NCI-H345 (cell line): ENCODE data around the gene OR10A4.
"Not testable (repeated sequence)": the region's sequence is repeated elsewhere in the genome, so short reads cannot be mapped to it uniquely, and the experiment has no call there.

Source experiments
- DNase-seq: peaks from one replicate; lab custom pipeline; 2025; lab: John Stamatoyannopoulos, UW

OR10A4 gene, protein sequence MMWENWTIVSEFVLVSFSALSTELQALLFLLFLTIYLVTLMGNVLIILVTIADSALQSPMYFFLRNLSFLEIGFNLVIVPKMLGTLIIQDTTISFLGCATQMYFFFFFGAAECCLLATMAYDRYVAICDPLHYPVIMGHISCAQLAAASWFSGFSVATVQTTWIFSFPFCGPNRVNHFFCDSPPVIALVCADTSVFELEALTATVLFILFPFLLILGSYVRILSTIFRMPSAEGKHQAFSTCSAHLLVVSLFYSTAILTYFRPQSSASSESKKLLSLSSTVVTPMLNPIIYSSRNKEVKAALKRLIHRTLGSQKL

DNA sequence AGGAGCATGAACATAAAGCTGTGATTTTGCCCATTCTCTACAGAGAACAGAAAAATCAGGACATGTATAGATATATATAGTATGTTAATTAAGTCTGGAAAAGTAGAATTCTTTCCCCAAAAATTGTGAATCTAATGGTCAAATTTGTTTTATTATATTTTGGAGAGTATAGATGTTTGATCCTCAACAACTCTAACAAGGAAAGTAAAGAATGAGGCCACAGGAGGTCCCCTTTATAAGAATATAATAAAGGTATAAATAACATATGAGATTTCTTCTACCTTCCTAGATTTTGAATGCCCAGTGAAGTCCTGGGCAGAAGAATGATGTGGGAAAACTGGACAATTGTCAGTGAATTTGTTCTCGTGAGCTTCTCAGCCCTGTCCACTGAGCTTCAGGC, at the start of gene OR10A4:
OR10A4 (plus strand) TSS at position 301 of the 400 bp plus-strand sequence; CDS start at position 324, 23 bp downstream.
- no peak for DNase-seq

DNA sequence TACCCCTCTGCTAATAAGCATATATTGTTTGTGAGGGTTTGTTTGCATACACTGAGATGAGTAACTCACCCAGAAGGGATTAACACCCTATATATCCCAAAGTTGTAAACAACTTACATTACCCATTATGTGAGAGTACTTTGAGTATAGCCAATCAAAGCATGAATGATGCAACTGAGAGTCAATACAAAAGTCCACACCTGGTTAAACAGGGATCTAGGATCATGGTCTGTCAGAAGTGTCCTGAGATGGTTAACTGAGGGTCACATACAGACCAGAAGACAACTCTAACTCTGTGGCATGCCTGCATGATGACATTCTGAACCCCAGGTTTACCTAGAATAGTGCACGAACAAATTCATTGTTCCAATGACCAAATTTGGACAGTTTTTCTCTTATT, 48.3 kb upstream of the OR10A4 start:
- peak; percentile 7 for DNase-seq

DNA sequence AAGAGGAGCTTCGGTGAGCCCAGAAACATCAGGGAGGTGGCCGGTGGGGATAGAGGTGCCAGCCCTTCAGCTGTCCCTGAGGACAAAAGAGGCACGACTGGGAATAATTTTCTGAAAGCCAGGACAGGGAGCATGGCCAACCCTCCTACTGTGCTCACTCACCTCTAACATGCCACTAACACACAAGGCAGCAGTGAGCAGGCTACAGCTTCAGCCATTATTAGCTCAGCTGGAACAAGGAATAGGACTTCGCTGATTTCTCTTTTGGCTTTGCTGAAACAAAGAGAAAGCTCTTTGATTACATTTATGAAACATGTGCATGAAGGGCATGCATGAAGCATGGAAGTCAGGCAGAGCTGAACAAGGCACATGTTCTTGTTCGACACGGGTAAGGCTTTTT, 43.1 kb upstream of the OR10A4 start:
- DNase-seq = no peak

DNA sequence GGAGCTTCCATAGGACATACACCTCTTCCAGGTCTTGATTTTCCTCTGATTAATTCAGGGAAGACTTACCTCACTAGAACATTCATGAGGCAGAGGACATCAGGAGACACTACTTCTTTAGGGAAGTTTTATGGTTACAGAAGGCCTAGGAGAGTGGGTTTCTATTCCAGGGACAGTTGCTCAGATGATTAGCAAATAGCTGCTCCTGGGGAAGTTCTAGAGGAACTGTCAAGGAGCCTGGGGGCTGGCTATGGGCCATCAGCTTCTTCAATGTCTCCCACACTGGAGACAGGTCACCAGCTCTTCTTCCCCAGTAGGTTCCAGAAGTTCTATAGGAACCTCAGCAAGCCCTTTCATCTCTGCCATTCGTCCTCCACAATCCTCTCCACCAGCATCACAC, 42.4 kb upstream of the OR10A4 start:
- DNase-seq = no peak

DNA sequence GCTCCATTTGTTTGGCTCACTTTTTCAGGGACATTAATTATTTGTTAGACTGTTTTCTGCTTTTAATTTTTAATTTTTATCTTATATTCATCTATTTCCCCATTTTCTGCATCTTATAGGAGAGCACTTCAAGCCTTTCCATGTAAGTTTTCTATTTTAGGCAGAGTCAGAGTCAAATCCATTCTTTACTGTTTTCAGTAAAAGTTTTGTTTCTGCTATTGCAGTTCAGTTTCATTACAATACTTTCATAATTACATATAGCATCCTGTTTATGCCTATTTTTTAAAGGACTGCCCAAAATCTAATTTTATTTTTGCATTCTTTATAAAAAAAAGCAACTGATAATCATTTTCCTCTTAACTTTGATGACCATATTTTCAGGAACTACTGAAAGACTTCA, 34.7 kb upstream of the OR10A4 start:
- no peak for DNase-seq

DNA sequence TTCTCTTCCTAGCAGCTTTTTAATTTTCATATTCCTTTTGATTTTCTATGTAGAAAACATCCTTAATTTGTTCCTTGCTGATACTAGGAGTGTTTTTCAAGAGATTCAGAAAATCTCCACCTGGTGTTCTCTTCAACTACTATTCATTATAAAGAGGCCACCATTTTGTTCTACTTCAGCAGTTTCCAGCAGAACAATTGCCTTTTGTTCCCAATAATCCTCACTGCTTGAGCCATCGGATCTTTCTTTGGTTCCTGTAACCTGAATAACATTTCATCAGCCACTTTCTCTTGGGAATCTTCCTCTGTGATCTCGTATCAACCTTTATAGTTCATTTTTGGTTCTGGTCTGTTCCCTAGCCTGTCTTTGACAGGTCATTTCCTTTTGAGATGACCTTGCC, 32.8 kb upstream of the OR10A4 start:
- no peak for DNase-seq

DNA sequence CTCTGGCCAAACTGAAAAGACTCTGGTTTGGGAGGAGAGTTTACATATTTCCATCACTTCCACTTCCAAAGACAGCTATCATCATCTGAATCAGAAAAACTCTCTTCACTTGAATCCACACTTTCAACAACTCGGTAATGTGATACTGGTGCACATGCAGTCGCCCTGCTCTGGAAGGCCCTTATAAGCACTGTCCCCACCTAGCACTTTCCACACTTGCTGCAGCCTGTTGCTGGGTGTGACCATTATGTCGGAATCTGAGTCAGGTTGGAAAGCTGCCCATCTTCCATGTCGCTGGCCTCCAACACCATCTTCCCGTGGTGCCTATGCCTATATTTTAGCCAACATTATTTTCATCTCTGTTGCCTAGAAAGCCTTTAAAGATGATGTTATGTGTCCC, 32.1 kb upstream of the OR10A4 start:
- no peak for DNase-seq

DNA sequence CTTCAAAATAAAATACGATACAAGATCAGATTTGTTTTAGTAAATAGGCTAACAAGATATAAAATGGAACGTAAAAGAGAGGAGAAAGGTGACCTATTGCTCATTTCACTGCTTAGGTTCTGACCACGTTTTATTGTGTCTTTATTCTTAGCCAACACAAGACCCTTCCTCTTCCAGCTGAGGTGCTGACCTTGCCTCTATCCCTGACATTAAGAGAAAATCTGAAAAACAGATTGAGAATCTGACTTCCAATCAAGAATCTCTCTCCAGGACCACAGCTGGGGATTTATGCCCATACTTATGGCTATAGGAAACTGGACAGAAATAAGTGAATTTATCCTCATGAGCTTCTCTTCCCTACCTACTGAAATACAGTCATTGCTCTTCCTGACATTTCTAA, 31.0 kb upstream of the OR10A4 start, which contains the start of gene OR10A5:
OR10A5 (plus strand) TSS at position 301 of the 400 bp plus-strand sequence; CDS start at position 301, 0 bp downstream.
- no peak for DNase-seq

DNA sequence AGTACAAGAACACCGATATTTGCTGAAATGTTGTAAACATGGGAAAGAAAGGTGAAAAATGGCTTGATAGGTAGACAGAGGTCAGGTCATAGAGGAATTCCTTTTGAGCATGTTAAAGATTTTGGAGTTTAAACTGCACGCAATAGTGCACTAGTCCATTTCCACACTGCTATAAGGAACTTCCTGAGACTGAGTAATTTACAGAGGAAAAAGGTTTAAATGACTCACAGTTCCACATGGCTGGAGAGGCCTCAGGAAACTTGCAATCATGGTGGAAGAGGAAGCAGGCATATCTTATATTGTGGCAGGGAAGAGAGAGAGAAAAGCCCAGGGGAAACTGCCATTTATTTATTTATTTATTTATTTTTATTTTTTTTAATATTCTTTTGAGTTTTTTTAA, 25.9 kb upstream of the OR10A4 start:
- no peak for DNase-seq

DNA sequence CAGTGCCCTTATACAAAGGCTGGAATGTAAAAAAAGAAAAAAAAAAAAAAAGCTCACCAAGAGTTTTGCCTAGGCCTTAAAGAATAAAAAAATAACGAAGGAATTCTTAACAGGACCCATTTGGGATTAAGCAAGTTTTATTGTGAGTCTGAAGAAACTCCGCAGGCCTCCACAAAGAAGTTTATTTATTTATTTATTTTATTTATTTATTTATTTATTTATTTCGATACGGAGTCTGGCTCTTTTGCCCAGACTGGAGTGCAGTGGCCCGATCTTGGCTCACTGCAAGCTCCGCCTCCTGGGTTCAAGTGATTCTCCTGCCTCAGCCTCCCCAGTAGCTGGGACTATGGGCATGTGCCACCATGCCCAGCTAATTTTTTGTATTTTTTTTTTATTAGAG, 21.6 kb upstream of the OR10A4 start:
- DNase-seq = not testable (repeated sequence)

DNA sequence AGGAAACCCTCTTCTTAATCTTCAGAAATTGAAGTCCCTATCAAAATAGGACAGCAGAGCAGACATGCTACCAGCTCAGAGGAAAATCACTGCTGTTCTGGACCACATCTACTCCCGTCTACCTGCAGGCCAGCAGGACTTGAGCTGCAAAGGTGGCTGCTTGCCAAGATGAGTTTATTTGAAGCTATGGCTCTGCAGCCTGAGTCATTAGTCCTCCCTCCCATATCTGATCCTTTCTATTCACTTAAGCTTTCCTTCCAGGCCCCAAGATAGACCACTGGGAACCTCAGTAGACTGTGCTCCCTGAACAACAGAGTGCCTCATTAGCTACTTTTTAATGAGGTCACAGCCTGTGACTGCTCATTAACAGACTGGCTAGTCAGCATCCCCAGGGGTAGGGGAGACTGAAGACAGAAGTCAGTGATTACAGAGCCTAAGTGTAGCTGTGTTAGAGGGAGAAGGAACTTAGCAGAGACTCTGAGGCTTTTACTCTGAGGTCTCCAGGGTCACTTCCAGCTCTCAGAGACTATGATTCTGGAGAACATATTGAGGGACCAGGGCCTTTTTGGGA, 20.4 kb upstream of the OR10A4 start:
- no peak for DNase-seq

DNA sequence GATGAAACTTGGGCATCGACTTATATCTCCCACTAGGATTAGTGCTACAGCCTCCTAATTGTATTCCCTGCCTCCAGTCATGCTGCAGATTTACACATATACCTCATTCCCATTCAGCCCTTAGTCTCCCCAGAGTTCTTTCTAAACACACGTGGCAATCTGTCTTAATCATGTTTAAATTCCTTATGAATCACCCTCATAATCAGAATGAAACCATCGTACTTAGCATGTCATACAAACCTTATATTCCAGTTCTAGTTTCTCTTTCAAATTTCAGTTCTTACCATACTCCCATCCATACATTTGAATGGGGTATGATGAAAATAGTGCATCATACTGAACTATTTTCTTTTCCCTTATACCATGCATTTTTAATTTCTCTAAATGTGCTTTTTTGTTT, 19.6 kb upstream of the OR10A4 start:
- DNase-seq = no peak

DNA sequence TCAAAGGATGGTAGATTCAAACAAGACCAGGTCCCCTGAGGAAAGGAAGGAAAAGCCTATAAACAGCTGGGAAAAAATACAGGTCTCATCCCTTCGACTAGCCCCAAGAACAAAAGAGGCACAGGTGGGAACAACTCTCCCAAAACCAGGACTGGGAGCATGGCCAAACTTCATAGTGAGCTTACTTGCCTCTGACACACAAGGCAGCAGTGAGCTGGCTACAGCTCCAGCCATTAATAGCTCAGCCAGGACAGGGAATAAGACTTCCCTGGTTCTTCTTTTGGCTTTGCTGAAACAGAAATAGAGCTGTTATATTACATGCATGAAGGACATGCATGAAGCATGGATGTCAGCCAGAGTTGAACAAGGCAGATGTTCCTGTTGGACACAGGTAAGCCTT, 13.5 kb upstream of the OR10A4 start, which contains the start of gene OR10A2:
OR10A2 (plus strand) TSS at position 97 of the 400 bp plus-strand sequence. CDS start 6,698 bp downstream, outside the sequence.
- peak; percentile 31 for DNase-seq

DNA sequence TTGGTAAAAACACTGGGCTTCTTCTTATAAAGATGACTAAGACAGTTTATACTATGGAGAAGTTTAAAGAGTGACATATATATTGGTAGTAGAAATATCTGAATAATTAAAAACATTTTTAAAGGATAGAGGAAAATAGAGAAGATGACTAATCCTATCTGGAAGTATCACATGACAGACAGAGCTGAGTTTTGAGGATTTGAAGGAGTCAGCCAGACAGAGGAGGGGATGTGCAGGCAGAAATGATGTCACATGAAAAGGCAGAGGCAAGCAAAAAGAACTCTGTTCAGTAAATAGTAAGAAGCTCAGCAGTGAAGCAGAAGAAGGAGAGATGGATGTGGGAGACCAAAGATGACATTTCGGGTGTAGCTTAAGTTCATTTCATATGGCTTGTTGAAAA, 12.0 kb upstream of the OR10A4 start:
- DNase-seq = no peak

DNA sequence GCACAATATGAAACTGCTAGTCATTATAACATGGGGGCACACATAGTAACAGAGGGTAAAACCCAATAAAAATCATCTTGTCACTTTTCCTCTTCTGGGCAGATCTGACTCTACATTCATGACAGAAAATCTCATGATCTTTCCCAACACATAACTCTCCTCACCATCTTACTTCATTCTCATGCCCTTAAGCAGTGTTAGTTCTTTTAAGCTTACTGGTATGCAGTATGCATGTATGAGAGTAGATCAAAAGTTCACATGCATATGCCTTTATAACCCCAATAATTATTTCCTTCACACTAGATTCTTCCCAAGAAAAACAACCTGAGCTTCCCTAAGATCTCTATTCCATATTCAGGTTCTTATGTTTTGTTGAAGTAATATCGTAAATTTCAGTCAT, 5.1 kb upstream of the OR10A4 start:
- no peak for DNase-seq

DNA sequence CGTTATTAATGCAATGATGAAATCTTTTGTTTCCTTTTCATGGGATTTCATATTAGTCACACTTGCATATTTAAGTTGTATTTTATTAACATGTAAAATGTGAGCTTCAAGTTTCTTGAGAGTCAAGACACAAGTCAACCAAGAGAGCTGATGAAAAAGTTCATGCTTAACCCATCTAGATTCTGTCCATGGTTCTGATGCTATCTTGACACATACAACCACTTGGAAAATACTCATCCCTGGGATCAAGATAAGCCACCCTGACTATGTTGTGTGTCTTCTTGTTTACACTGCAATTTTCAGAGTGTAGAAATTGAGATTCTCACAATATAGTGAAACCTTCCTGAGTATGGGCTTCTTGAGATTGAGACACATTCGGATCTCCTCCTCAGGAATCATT, 664 bp upstream of the OR10A4 start:
- DNase-seq = no peak

DNA sequence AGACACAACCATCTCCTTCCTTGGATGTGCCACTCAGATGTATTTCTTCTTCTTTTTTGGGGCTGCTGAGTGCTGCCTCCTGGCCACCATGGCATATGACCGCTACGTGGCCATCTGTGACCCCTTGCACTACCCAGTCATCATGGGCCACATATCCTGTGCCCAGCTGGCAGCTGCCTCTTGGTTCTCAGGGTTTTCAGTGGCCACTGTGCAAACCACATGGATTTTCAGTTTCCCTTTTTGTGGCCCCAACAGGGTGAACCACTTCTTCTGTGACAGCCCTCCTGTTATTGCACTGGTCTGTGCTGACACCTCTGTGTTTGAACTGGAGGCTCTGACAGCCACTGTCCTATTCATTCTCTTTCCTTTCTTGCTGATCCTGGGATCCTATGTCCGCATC, 489 bp downstream of the OR10A4 start:
- no peak for DNase-seq

DNA sequence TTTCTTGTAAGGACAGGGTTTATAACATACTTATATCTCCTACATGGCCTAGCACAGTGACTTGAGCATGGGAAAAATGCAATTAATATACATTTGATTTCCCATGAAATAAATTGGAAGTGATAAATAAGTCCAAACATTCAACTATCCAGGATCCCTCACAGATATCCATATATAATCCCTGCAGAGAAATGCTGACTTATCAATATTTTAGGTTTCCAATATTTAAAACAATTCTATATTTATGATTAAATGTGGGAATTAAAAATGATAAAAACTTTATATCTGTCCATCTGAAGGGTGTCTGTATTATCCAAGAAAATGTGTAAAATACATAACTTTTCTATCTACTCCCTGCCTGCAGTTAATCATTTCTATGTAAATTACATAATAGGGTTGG, 6.3 kb downstream of the OR10A4 start:
- no peak for DNase-seq

DNA sequence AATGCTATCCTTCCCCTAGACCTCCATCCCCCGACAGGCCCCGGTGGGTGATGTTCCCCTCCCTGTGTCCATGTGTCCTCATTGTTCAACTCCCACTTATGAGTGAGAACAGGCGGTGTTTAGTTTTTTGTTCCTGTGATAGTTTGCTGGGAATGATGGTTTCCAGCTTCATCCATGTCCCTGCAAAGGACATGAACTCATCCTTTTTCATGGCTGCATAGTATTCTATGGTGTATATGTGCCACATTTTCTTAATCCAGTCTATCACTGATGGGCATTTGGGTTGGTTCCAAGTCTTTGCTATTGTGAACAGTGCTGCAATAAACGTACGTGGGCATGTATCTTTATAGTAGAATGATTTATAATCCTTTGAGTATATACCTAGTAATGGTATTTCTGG, 11.3 kb downstream of the OR10A4 start:
- DNase-seq = not testable (repeated sequence)

DNA sequence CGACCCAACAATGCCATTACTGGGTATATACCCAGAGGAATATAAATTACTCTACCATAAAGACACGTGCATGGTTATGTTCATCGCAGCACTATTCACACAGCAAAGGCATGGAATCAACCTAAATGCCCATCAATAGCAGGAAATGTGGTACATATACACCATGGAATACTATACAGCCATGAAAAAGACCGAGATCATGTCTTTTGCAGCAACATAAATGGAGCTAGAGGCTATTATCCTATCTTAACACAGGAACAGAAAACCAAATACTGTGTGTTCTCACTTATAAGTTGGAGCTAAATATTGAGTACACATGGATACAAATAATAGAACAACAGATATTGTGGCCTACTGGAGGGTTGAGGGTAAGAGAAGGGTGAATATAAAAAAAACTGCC, 12.4 kb downstream of the OR10A4 start:
- no peak for DNase-seq

DNA sequence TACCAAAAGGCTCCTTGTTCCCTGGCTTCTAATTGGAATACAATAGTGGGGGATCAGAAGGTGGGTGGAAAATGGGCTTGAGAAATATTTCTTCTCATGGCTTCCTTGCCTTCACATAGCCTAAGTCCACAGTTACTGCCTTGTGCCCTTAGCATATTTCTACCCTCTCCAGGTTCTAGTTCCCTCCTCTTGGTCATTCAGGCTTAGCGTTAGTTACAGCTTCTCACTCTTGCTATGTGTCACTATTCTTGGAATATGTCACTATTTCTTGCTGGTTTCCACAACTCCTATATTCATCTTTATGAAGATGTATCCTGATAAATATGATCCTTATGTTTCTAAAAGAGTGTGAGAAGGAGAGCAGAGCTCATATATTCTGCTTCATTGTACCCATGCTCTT, 13.4 kb downstream of the OR10A4 start:
- DNase-seq = no peak

DNA sequence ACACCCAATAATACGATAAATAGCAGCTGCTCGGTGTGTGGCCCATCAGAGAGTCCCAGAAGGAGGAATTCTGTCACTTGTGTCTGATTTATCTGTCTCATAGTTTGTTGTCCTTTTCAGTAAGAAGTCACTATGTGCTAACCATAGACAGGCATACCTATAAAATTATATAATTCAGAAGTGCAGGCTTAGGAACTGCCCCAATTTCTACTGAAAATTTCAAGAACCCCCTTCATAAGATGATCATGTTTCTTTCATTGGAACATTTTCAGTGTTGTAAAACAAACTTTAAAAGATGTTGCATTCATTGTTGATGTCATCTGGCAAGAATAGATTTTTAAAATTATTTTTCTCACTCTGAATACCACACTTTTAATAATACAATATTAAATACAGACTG, 16.0 kb downstream of the OR10A4 start, which contains the start of gene OR2D2:
OR2D2 (minus strand) TSS at position 101 of the 400 bp plus-strand sequence; CDS start at position 101, 0 bp downstream.
- no peak for DNase-seq

DNA sequence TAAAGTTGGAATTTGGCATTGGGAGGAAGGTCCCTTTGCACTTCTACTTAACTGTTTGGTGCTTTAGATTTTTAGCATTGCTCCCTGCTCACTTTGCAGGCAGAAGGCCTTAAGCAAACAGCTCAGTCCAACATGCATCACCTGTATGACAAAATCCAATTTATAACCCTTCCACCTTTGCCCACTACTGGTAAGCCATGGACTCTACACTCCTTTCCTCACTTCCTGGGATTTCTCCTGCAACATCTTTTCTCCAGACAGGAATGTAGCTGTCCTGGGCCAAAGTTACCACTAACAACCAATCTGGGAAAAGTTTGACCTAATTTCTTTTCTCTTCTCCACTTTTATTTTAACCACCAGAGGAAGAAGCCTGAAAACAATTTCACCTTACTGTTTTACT, 17.7 kb downstream of the OR10A4 start:
- DNase-seq = no peak

DNA sequence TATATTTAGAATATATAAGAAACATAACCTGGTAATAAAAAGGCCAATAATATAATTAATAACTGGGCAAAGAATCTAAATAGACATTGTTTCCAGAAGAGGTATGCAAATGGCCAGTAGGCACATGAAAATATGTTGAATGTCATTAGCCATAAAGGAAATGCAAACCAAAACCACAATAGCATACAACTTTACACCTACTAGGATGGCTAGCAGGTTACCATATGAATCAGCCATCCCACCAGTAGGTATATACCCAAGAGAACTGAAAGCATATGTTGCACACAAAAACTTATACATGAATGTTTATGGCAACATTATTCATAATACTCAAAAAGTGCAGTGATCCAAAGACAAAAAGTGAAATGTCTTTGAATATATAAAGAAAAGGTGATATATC, 18.6 kb downstream of the OR10A4 start:
- DNase-seq = no peak
